ENCODE data around the gene GDF15.
"Not testable (repeated sequence)": the region's sequence is repeated elsewhere in the genome, so short reads cannot be mapped to it uniquely, and the experiment has no call there.

The GDF15 gene

DNA sequence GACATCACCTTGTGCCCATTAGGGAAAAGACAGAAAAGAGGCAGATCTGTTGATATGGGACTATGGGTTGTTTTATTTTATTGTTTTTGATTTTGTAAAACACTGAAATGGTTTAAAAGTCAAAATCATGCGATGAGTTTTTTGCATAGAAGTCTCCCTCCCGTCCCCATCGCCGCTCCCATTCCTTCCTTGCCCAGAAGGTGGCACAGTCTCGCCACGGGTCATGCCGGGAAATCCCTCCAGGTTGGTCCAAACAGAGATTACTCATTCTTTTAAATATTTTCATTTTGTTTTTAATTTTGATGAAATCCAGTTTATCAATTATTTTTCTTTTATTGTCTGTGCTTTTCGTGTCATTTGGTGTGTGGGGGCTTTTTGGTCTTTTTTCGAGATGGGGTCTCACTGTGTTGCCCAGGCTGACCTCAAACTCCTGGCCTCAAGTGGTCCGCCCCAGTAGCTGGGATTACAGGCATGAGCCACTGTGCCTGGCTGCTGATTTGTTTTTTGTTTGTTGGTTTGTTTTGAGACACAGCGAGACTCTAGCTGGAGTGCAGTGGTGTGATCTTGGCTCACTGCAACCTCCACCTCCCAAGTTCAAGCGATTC is 36.3 kb upstream of the GDF15 start:
- Histone ChIP-seq H3K4me3 (ENCODE audit: low read length) (no peak overlapping the region), H3K36me3 (ENCODE audit: control insufficient read depth, insufficient read depth, low read length) (peaks cover 5% of the 10 kb centered on the region), H3K4me1 (ENCODE audit: control insufficient read depth, insufficient read depth, low read length) (no peaks in the 10 kb centered on the region), H3K27ac (ENCODE audit: low read depth, low read length) (no peak overlapping the region), H3K27me3 (ENCODE audit: control insufficient read depth, insufficient read depth, low read length) (no peaks in the 10 kb centered on the region), H3K9ac (ENCODE audit: low read length) (no peak overlapping the region)

GRCh38 chr19:18350490-18350889 is 35.5 kb upstream of the GDF15 start:
- Histone ChIP-seq H3K4me1 (ENCODE audit: control insufficient read depth, insufficient read depth, low read length) (no peaks in the 10 kb centered on the region), H3K4me3 (ENCODE audit: low read length) (no peak overlapping the region), H3K9ac (ENCODE audit: low read length) (no peak overlapping the region), H3K27me3 (ENCODE audit: control insufficient read depth, insufficient read depth, low read length) (no peaks in the 10 kb centered on the region), H3K27ac (ENCODE audit: low read depth, low read length) (no peak overlapping the region), H3K36me3 (ENCODE audit: control insufficient read depth, insufficient read depth, low read length) (peaks cover 2% of the 10 kb centered on the region)

GRCh38 chr19:18351544-18351943 is 34.4 kb upstream of the GDF15 start:
- Histone ChIP-seq H3K9ac (ENCODE audit: low read length) (no peak overlapping the region), H3K4me3 (ENCODE audit: low read length) (no peak overlapping the region), H3K27me3 (ENCODE audit: control insufficient read depth, insufficient read depth, low read length) (no peaks in the 10 kb centered on the region), H3K36me3 (ENCODE audit: control insufficient read depth, insufficient read depth, low read length) (peaks cover 2% of the 10 kb centered on the region), H3K4me1 (ENCODE audit: control insufficient read depth, insufficient read depth, low read length) (no peaks in the 10 kb centered on the region), H3K27ac (ENCODE audit: low read depth, low read length) (no peak overlapping the region)

GRCh38 chr19:18353378-18354005 is 32.5 kb upstream of the GDF15 start:
- Histone ChIP-seq H3K9ac (ENCODE audit: low read length) (no peak overlapping the region), H3K4me3 (ENCODE audit: low read length) (no peak overlapping the region), H3K27ac (ENCODE audit: low read depth, low read length) (no peak overlapping the region), H3K4me1 (ENCODE audit: control insufficient read depth, insufficient read depth, low read length) (no peaks in the 10 kb centered on the region), H3K27me3 (ENCODE audit: control insufficient read depth, insufficient read depth, low read length) (no peaks in the 10 kb centered on the region), H3K36me3 (ENCODE audit: control insufficient read depth, insufficient read depth, low read length) (peaks cover 15% of the 10 kb centered on the region)

DNA sequence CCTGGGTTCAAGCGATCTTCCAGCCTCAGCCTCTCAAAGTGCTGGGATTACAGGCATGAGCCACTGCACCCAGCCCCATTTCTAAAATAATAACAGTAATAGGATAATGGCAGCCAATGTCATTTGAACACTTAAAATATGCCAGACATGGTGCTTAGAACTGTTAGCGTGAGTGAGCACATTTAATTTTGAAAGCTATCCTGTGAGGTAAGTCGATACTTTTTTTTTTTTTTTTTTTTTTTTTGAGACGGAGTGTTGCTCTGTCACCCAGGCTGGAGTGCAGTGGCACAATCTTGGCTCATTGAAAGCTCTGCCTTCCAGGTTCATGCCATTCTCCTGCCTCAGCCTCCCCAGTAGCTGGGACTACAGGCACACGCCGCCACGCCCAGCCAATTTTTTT is 31.2 kb upstream of the GDF15 start:
- H3K4me1 ChIP-seq (ENCODE audit: control insufficient read depth, insufficient read depth, low read length); H3K9ac ChIP-seq (ENCODE audit: low read length); H3K27me3 ChIP-seq (ENCODE audit: control insufficient read depth, insufficient read depth, low read length); H3K4me3 ChIP-seq (ENCODE audit: low read length); H3K27ac ChIP-seq (ENCODE audit: low read depth, low read length): not testable (repeated sequence)
- peaks cover 21% of the 10 kb centered on the region for H3K36me3 ChIP-seq (ENCODE audit: control insufficient read depth, insufficient read depth, low read length)

DNA sequence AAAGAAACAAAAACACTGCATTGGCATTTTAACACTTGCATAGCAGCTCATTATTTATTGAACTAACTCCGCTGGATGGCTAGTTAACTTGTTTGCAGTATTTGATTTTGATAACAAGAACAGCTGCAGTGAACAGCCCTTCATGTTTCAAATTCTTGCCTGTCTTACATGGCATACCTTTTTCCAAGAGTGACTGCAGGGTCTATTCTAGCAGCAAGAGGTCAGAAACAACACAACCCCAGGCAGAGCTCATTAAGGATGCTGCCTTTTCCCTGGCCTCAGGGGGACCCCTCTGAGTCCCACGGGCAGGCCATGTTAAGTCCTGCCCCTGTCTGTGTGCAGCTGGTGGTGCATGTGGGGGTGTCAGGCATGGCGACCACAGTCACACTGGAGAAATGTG is 28.9 kb upstream of the GDF15 start:
- Histone ChIP-seq H3K36me3 (ENCODE audit: control insufficient read depth, insufficient read depth, low read length) (peaks cover 28% of the 10 kb centered on the region), H3K4me3 (ENCODE audit: low read length) (no peak overlapping the region), H3K27me3 (ENCODE audit: control insufficient read depth, insufficient read depth, low read length) (no peaks in the 10 kb centered on the region), H3K27ac (ENCODE audit: low read depth, low read length) (no peak overlapping the region), H3K9ac (ENCODE audit: low read length) (no peak overlapping the region), H3K4me1 (ENCODE audit: control insufficient read depth, insufficient read depth, low read length) (no peaks in the 10 kb centered on the region)

GRCh38 chr19:18361646-18362045 is 24.3 kb upstream of the GDF15 start:
- H3K9ac ChIP-seq (ENCODE audit: low read length), result no peak overlapping the region
- H3K27ac ChIP-seq (ENCODE audit: low read depth, low read length), result no peak overlapping the region
- H3K36me3 ChIP-seq (ENCODE audit: control insufficient read depth, insufficient read depth, low read length), result peaks cover 24% of the 10 kb centered on the region
- H3K4me3 ChIP-seq (ENCODE audit: low read length), result no peak overlapping the region
- no peaks in the 10 kb centered on the region for H3K27me3 ChIP-seq (ENCODE audit: control insufficient read depth, insufficient read depth, low read length)
- H3K4me1 ChIP-seq (ENCODE audit: control insufficient read depth, insufficient read depth, low read length), result peaks cover 4% of the 10 kb centered on the region

- H3K27ac ChIP-seq (ENCODE audit: low read depth, low read length), result no peak overlapping the region
- H3K36me3 ChIP-seq (ENCODE audit: control insufficient read depth, insufficient read depth, low read length), result peaks cover 12% of the 10 kb centered on the region
- H3K4me3 ChIP-seq (ENCODE audit: low read length), result no peak overlapping the region
- peaks cover 4% of the 10 kb centered on the region for H3K4me1 ChIP-seq (ENCODE audit: control insufficient read depth, insufficient read depth, low read length)
- no peaks in the 10 kb centered on the region for H3K27me3 ChIP-seq (ENCODE audit: control insufficient read depth, insufficient read depth, low read length)
- H3K9ac ChIP-seq (ENCODE audit: low read length), result no peak overlapping the region
Observed at GRCh38 chr19:18362934-18363542, 22.9 kb upstream of the GDF15 start.

GRCh38 chr19:18363787-18364186 is 22.2 kb upstream of the GDF15 start:
- peaks cover 4% of the 10 kb centered on the region for H3K4me1 ChIP-seq (ENCODE audit: control insufficient read depth, insufficient read depth, low read length)
- H3K27ac ChIP-seq (ENCODE audit: low read depth, low read length), result no peak overlapping the region
- no peak overlapping the region for H3K4me3 ChIP-seq (ENCODE audit: low read length)
- no peak overlapping the region for H3K9ac ChIP-seq (ENCODE audit: low read length)
- peaks cover 12% of the 10 kb centered on the region for H3K36me3 ChIP-seq (ENCODE audit: control insufficient read depth, insufficient read depth, low read length)
- H3K27me3 ChIP-seq (ENCODE audit: control insufficient read depth, insufficient read depth, low read length), result no peaks in the 10 kb centered on the region

GRCh38 chr19:18364277-18364825 is 21.6 kb upstream of the GDF15 start:
- H3K27me3 ChIP-seq (ENCODE audit: control insufficient read depth, insufficient read depth, low read length); H3K9ac ChIP-seq (ENCODE audit: low read length); H3K4me1 ChIP-seq (ENCODE audit: control insufficient read depth, insufficient read depth, low read length); H3K4me3 ChIP-seq (ENCODE audit: low read length); H3K36me3 ChIP-seq (ENCODE audit: control insufficient read depth, insufficient read depth, low read length): not testable (repeated sequence)
- peak overlapping the region; percentile 56 for H3K27ac ChIP-seq (ENCODE audit: low read depth, low read length)

DNA sequence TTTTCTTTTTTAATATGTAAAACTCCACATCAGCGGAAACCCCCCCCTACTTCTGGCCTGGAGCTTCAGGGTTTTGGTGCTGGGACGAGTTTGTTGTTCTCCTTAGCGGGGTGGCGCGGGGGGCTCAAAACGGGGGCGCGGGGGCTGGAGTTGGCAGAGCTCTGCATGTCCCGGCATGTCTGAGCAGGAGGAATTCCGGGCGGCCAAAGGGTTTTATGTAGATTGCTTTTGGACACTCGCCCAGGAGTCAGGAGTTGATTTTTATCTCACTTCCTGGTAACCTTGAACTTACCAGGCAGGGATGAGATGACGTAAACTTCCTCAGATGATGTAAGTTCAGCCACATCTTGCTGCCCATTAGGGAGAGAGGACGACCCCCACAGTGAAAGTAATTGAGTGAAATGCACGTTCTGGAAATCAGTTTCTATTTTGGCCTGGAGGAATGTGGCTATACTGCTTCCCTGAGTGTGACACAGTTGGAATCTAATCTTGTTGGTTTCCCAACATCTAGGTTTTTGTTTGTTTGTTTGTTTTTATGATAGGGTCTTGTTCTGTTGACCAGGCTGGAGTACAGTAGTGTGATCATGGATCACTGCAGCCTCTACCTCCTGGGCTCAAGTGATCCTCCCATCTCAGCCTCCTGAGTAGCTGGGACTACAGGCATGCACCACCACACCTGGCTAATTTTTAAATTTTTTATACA is 21.0 kb upstream of the GDF15 start:
- peak overlapping the region; percentile 56 for H3K27ac ChIP-seq (ENCODE audit: low read depth, low read length)
- H3K9ac ChIP-seq (ENCODE audit: low read length), result no peak overlapping the region
- no peaks in the 10 kb centered on the region for H3K27me3 ChIP-seq (ENCODE audit: control insufficient read depth, insufficient read depth, low read length)
- H3K4me3 ChIP-seq (ENCODE audit: low read length), result no peak overlapping the region
- H3K36me3 ChIP-seq (ENCODE audit: control insufficient read depth, insufficient read depth, low read length), result peaks cover 5% of the 10 kb centered on the region
- peaks cover 4% of the 10 kb centered on the region for H3K4me1 ChIP-seq (ENCODE audit: control insufficient read depth, insufficient read depth, low read length)

DNA sequence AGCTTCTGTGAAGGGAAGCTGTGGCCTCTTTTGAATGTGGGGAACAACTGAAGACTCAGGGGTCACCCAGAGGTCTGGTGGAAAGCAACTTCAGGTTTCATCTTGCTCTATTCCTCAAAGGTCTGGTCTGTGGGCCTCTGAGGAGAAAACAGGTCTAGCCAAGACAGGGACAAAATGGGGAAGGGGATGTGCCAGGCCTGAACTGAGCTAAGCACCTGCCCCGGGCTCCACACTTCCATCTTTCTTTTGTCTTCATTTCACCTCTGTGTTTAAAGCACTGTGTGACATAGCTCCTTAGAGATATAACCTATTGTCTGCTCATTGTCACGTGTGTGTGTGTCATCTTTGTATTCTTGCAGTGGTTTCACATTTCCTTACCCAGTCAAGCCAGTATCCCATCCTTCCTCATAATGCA is 19.9 kb upstream of the GDF15 start:
- Histone ChIP-seq H3K27me3 (ENCODE audit: control insufficient read depth, insufficient read depth, low read length) (no peaks in the 10 kb centered on the region), H3K9ac (ENCODE audit: low read length) (no peak overlapping the region), H3K36me3 (ENCODE audit: control insufficient read depth, insufficient read depth, low read length) (peaks cover 5% of the 10 kb centered on the region), H3K4me1 (ENCODE audit: control insufficient read depth, insufficient read depth, low read length) (peaks cover 4% of the 10 kb centered on the region), H3K27ac (ENCODE audit: low read depth, low read length) (no peak overlapping the region), H3K4me3 (ENCODE audit: low read length) (no peak overlapping the region)

All from rectal smooth muscle tissue (tissue), 1 donor.